Skin epidermis (tissue), 12 donors: ENCODE measurements around the gene PCDHGA4.
"Not testable (repeated sequence)": the region's sequence is repeated elsewhere in the genome, so short reads cannot be mapped to it uniquely, and the experiment has no call there.

Experiments
- H3K27ac ChIP-seq, 21 experiments: fragments of 200-600 bp; sonication (generic) in 11 of 21; one replicate each; pipeline ENCODE4 v1.5.0; 2020; ENCODE audit warnings: mild to moderate bottlenecking in 3 of 21, inconsistent platforms in 2 of 21, moderate library complexity in 2 of 21
- H3K4me3 ChIP-seq, 7 experiments: fragments of 200-600 bp; sonication (generic) in 2 of 7; one replicate each; pipeline ENCODE4 v1.5.0; 2020; ENCODE audit warnings: inconsistent platforms in 2 of 7, mild to moderate bottlenecking in 2 of 7, moderate library complexity in 1 of 7

Gene PCDHGA4

GRCh38 chr5:141375444-141376155 is 20.8 kb downstream of the PCDHGA4 start:
- not testable (repeated sequence) for H3K27ac ChIP-seq, H3K4me3 ChIP-seq

- Histone ChIP-seq H3K4me3 (peak within 1 kb of the TSS in 4 of 7 experiments; percentile 10 to 30 (median 14)), H3K27ac (no peak within 1 kb of the TSS)
These were observed 27.9 kb downstream of the PCDHGA4 start, which contains the start of gene PCDHGA7 for GRCh38 chr5:141382469-141383294. PCDHGA7 (plus strand) TSS chr5:141382742; CDS start chr5:141382900, 158 bp downstream.

DNA sequence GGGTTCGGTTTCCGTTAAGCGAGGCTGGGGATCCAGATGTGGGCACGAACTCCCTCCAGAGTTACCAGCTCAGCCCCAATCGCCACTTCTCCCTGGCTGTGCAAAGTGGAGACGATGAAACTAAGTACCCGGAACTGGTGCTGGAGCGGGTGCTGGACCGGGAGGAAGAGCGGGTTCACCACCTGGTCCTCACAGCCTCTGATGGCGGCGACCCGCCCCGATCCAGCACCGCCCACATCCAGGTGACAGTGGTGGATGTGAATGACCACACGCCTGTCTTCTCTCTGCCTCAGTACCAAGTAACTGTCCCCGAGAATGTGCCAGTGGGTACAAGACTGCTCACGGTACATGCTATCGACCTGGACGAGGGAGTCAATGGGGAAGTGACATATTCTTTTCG is 28.5 kb downstream of the PCDHGA4 start:
- Histone ChIP-seq H3K4me3 (peak overlapping the region in 2 of 7 experiments; percentile 10 to 30), H3K27ac (no peak overlapping the region)

DNA sequence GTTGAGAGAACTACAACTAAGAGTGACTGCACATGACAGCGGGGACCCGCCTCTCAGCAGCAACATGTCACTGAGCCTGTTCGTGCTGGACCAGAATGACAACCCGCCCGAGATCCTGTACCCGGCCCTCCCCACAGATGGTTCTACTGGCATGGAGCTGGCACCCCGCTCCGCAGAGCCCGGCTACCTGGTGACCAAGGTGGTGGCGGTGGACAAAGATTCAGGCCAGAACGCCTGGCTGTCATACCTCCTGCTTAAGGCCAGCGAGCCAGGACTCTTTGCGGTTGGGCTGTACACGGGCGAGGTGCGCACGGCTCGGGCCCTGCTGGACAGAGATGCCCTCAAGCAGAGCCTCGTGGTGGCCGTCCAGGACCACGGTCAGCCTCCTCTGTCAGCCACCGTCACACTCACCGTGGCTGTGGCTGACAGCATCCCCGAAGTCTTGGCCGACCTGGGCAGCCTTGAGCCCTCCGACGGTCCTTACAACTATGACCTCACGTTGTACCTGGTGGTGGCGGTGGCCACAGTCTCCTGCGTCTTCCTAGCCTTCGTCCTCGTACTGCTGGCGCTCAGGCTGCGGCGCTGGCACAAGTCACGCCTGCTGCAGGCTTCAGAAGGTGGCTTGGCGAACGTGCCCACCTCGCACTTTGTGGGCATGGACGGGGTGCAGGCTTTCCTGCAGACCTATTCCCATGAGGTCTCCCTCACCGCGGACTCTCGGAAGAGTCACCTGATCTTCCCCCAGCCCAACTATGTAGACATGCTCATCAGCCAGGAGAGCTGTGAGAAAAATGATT is 29.8 kb downstream of the PCDHGA4 start:
- Histone ChIP-seq H3K27ac (no peak overlapping the region), H3K4me3 (no peak overlapping the region)

GRCh38 chr5:141387557-141388311 is 32.9 kb downstream of the PCDHGA4 start, which contains the start of gene PCDHGB4:
PCDHGB4 (plus strand) TSS chr5:141387698; CDS start chr5:141387885, 187 bp downstream.
- not testable (repeated sequence) for H3K4me3 ChIP-seq, H3K27ac ChIP-seq

DNA sequence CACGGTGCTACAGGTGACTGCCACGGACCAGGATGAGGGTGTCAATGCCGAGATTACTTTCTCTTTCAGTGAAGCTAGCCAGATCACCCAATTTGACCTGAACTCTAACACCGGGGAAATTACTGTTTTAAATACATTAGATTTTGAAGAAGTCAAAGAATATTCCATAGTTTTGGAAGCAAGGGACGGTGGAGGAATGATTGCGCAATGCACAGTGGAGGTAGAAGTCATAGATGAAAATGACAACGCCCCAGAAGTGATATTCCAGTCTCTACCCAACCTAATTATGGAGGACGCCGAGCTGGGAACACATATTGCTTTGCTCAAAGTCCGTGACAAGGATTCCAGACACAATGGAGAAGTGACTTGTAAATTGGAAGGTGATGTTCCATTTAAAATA is 33.8 kb downstream of the PCDHGA4 start:
- H3K4me3 ChIP-seq: no peak overlapping the region
- H3K27ac ChIP-seq: no peak overlapping the region

GRCh38 chr5:141389153-141390042 is 34.6 kb downstream of the PCDHGA4 start:
- no peak overlapping the region for H3K4me3 ChIP-seq
- no peak overlapping the region for H3K27ac ChIP-seq

GRCh38 chr5:141392429-141393198 is 37.8 kb downstream of the PCDHGA4 start, which contains the start of gene PCDHGA8:
PCDHGA8 (plus strand) TSS chr5:141392633; CDS start chr5:141392814, 181 bp downstream.
- H3K27ac ChIP-seq: no peak within 1 kb of the TSS
- no peak within 1 kb of the TSS for H3K4me3 ChIP-seq

- no peak overlapping the region for H3K27ac ChIP-seq
- H3K4me3 ChIP-seq: no peak overlapping the region
These were observed 38.4 kb downstream of the PCDHGA4 start for GRCh38 chr5:141393267-141393666.

GRCh38 chr5:141394401-141395187 is 39.8 kb downstream of the PCDHGA4 start:
- not testable (repeated sequence) for H3K27ac ChIP-seq, H3K4me3 ChIP-seq

GRCh38 chr5:141397756-141398551 is 43.1 kb downstream of the PCDHGA4 start, which contains the start of gene PCDHGB5:
PCDHGB5 (plus strand) TSS chr5:141397947; CDS start chr5:141398128, 181 bp downstream.
- H3K27ac ChIP-seq: not testable (repeated sequence)

GRCh38 chr5:141398608-141399007 is 43.8 kb downstream of the PCDHGA4 start:
- Histone ChIP-seq H3K27ac (no peak overlapping the region), H3K4me3 (no peak overlapping the region)

More at GRCh38 chr5:141397756-141398551, 43.1 kb downstream of the PCDHGA4 start, which contains the start of gene PCDHGB5:
- peak within 1 kb of the TSS in 1 of 7 experiments; percentile 6 for H3K4me3 ChIP-seq

DNA sequence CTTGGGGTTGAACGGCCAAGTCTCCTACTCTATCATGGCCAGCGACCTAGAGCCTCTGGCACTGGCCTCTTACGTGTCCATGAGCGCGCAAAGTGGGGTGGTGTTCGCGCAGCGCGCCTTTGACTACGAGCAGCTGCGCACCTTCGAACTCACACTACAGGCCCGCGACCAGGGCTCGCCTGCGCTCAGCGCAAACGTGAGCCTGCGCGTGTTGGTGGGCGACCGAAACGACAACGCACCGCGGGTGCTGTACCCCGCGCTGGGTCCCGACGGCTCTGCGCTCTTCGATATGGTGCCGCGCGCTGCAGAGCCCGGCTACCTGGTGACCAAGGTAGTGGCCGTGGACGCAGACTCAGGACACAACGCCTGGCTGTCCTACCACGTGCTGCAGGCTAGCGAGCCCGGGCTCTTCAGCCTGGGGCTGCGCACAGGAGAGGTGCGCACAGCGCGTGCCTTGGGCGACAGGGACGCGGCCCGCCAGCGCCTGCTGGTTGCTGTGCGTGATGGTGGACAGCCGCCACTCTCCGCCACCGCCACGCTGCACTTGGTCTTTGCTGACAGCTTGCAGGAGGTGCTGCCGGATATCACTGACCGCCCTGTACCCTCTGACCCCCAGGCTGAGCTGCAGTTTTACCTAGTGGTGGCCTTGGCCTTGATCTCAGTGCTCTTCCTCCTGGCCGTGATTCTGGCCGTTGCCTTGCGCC is 44.9 kb downstream of the PCDHGA4 start:
- no peak overlapping the region for H3K27ac ChIP-seq
- H3K4me3 ChIP-seq: no peak overlapping the region

- Histone ChIP-seq H3K27ac (peak within 1 kb of the TSS in 1 of 21 experiments; percentile 9), H3K4me3 (peak within 1 kb of the TSS in 3 of 7 experiments; percentile 1 to 22 (median 7))
These were observed 47.9 kb downstream of the PCDHGA4 start, which contains the start of gene PCDHGA9 for GRCh38 chr5:141402553-141403243. PCDHGA9 (plus strand) TSS chr5:141402778; CDS start chr5:141402953, 175 bp downstream.
